HUDEP-2 (cell line): Measurements from ENCODE around the gene PTPRN2.
"Not testable (repeated sequence)": the region's sequence is repeated elsewhere in the genome, so short reads cannot be mapped to it uniquely, and the experiment has no call there.

Source experiments
- DNase-seq, 76 experiments: peaks; one replicate each; lab custom pipeline; 2025; ENCODE audit not compliant: unreplicated experiment in 76 of 76; lab: John Stamatoyannopoulos, UW

PTPRN2 gene

DNA sequence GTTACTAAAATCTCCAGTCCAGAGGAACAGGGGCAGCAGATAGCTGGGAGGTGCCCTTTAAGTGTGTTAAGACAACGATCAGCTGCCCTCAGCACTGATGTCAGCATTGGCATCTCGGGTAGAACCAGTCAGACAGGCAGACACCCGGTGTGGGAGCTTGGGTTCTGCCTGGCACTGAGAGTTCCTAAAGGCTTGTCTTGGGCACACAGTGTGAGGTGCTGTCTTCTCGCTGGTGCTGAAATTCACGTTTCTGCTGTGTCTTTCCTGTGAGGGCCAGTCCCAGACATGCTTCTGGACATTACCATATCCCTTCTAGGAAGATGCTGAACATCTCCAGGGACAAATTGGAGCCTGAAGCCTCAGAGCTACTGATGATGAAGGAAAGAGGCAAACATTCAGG, 1094.6 kb downstream of the PTPRN2 start:
- DNase-seq, result no peak

DNA sequence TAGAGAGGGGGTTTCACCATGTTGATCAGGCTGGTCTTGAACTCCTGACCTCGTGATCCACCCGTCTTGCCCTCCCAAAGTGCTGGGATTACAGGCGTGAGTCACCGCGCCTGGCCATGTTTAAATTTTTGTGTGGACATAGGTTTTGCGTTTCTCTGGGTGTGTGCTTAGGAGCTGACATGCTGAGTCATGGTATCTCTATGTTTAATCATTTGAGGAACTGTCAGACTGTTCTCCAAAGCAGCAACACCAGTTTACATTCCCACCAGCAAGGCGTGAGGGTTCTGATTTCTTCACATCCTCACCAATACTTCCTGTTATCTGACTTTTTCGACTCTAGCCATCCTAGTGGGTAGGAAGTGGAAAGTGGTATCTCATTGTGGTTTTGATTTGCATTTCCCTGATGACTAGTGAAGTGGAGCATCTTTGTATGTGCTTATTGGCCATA, 1097.1 kb downstream of the PTPRN2 start:
- DNase-seq, result peak in 1 of 76 experiments; percentile 6

DNA sequence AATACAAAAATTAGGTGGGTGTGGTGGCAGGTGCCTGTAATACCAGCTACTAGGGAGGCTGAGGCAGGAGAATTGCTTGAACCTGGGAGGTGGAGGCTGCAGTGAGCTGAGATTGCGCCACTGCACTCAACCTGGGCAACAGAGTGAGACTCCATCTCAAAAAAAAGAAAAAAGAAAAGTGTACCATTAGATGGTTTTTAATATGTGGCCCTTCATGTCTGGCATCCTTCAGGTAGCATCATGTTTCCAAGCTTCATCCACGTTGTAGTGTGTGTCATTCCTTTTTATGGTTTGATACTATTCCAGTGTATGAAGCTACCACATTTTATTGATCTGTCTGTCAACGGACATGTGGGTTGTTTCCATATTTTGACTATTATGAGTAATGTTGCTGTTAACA, 1097.8 kb downstream of the PTPRN2 start:
- DNase-seq, result not testable (repeated sequence)
